Left renal cortex interstitium (tissue), 4 donors: ENCODE measurements around the gene COPS4. TPM values are rescaled to one million over a fixed set of nuclear protein-coding genes. Genes with fewer than 3 reads are reported as not detected.
"Not testable (repeated sequence)": the region's sequence is repeated elsewhere in the genome, so short reads cannot be mapped to it uniquely, and the experiment has no call there.

Source experiments
- DNase-seq, 4 donors: peaks; one replicate each; pipeline ENCODE4 v3.0.0-alpha.2; 2013; ENCODE audit warnings: low read depth in 4 of 4, low spot score in 2 of 4, missing footprints in 1 of 4
- polyA plus RNA-seq, 4 donors: library from polyadenylated mRNA; unstranded; fragments of 120-200 nt; gene quantifications; one replicate each; pipeline ENCODE4 v1.2.1, GENCODE V29; 2013; ENCODE audit not compliant: insufficient read length in 4 of 4

The COPS4 gene
- polyA plus RNA-seq, 4 donors: 70.1 to 99.0 (median 81.9) TPM

DNA sequence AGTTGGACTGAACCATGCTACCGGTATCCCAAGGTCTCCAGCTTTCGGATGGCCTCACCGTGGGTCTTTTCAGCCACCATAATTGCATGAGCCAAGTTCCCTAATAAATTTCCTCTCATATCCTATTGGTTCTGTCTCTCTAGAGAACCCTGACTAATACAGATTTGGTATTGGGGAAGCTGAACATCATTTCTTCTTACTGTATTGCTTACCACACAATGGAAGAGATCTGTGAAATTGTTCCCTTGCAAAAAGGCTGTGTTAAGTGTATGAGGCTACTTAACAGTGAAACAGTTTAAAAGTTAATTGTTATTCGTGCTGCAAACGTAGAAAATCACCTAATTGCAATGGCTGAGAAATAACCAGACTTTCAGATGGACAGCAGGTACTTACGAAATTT, 45.6 kb downstream of the COPS4 start:
- no peak for DNase-seq

DNA sequence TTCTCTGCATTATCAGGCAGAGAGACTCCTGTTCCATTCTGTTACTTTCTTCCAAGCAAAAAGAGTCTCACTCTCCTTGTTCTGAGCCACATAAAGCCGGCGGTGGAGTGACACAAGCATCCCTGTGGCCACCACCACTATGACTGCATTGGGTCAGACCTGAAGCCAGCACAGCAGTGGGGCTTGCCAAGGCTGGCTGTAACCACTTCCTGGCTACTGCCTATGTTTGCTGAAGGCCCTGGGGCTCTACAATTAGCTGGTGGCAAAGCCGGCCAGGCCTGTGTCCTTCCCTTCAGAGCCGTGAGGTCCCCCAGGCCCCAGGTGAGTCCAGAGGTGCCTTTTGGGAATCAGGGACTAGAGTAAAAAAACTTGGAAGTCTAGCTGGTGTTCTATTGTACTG, 47.8 kb downstream of the COPS4 start:
- no peak for DNase-seq

DNA sequence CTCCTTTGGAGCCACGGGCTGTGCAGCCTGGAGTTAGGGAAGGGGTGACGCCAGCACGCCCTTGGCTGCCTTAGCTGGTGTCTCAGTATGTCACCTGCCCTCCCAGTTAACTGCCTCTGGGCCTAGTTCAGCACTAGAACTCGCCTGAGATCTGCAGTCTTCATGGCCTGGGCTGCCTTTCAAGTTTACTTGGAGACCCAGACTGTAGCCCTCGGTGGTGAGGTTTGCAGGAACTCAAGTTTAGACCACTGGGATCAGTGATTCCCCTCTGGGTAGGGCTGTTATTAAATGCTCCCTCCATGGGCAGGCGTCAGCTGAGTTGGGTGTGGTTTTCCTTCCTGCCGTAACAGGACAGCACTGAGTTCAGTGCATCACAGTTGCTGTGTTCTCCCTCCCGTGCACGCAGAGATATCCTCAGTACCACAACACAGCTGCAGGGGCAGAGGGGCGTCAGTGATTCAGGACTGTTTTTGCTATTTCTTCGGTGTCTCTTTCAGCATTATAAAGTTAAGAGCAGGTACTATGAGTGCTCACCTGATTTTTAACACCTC, 49.0 kb downstream of the COPS4 start:
- no peak for DNase-seq

DNA sequence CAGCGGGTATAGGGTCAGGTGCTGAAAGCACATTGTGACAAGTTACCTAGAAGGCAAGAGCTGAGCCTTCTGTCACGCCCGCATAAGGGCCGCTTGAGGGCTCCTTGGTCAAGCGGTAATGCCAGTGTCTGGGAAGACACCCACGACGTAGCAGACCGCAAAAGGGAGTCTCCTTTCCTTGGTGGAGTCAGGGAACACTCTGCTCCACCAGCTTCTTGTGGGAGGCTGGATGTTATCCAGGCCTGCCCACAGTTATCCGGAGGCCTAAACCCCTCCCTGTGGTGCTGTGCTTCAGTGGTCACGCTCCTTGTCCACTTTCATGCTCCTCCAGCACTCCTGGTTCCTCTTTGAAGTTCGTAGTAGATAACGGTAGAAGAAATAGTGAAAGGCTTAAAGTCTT, 50.0 kb downstream of the COPS4 start:
- DNase-seq: not testable (repeated sequence)

DNA sequence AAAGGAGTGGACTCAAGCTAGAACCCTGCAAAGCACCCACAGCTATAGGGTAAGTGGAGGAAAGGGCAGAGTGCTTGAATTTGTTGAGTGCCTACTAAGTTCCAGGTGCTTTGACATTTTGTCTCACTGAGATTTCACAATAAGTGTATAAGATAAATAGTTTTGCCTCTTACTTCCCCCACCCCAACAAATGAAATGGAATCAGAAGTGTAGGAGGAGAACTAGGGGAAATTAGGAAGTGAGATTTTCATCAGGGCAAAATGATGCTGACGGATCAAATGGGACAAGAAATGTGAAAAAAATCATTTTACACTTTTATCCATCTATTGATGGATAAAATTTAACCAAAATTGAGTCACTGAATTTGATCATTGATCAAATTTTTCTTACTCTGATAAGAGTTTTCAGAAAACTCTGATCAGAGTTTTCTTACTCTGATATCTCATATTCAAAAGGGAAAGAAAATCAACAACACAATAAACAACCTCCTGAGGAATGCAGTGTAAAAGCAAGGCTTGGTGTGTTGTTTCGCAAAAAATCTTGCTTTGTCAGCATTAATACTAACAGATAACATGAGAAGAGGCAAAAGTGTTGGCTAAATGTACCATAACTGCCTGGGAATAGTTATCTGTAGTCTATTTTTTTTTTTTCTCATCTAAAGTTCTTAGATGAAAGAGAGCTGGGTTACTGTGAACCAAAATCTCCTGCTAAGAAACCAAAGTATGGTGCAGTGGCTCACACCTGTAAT, 54.6 kb downstream of the COPS4 start:
- no peak for DNase-seq

DNA sequence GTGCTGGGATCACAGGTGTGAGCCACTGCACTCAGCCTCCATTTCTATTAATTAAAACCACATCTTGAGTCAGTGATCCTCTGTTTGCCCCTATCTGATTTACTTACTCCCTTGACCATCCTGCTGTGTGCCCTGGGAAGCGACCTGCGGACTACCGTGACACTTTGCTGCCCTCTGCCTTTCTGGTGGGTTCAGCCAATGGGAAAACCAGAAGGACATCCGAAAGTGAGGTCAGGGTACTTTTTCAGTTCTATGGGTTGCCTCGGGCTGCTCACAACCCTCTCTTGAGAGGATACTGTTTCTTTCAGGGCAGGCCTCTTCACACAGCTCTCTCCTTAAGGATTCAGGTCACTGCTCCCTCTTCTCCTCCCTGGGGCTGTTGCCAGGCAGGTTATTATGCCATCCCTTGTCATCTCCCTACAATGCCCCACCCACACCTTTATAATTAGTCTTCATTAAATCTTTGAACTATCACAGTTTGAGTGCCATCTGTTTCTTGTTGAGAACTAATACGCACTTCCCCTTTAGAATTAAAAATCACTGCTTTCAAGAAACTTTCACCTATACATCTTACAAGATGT, 58.2 kb downstream of the COPS4 start:
- no peak for DNase-seq

DNA sequence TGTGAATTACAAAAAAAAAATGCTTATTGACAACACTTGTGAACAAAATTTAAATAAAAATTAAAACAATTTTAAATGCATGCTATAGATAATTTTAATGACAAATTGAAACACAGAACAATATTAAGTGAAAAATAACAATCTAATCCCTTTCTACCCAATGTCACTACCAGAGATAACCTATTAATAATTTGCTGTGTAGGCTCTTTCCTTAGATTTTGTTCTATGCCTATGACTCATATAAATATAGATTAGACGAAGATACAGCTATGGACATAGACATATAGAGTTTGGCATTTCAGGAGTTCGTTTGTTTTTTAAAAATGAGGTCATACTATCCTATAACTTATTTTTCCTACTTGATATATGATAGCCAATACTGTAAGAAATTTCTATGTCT, 61.4 kb downstream of the COPS4 start:
- no peak for DNase-seq

DNA sequence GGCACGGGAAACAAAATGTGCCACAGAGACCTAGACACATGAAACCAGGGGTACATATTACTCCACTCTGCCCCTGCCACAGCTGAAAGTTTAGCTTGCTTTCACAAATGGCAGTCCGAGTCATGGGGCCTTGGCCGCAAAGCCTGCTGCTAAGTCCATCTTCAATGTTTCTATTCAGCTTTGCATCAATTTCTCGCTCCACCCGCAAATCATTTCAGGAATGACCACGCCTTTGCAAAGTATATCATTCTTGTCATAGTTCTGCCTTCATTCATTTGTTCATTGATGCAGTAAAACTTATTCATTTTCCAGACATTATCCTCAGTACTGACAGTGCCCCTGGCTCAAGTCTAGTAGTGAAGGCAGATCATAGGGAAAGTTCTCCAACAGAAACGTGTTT, 70.0 kb downstream of the COPS4 start:
- DNase-seq: no peak

DNA sequence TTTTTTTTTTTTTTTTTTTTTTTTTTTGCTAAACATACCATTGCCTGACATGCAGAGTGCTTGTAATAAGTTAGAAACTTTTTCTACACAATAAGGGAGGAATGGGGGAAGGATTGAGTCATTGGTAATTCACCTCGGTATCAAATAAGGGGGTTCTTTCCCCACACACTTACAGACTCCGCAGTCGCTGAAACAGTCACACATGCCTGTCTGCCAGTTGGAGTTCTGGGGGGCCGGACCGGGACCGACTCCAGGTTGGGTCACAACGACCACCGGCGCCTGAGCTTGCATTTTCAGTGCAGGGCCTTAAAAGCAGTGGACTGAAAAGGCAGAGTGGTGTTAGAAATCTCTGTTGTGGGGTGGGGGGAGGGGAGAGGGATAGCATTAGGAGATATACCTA, 72.6 kb downstream of the COPS4 start:
- DNase-seq: no peak

DNA sequence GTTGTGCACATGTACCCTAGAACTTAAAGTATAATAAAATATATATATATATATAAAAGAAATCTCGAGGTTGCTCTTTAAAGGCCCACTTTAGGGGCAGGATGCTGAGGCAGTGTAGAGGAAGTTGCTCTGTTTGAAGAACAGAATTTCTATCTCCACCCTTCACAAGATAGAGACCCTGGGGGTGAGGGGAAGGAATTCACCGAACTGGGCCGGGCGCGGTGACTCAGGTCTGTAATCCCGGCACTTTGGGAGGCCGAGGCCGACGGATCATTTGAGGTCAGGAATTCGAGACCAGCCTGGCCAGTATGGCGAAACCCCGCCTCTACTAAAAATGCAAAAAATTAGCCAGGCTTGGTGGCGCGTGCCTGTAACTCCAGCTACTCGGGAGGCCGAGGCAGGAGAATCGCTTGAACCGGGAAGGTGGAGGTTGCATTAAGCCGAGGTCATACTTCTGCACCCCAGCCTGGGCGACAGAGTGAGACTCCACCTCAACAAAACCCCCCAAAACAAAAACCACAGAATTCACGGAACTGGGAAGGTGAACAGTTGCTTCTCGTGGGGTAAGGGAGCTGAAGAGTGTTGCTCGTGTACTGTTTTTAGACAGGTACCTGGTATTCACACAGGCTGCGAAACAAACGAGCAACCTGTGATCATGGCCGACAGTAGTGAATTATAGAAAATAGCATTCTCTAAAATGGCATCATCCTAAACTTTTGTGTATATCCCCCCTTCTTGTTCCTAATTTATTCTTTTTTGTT, 73.3 kb downstream of the COPS4 start:
- DNase-seq: no peak

DNA sequence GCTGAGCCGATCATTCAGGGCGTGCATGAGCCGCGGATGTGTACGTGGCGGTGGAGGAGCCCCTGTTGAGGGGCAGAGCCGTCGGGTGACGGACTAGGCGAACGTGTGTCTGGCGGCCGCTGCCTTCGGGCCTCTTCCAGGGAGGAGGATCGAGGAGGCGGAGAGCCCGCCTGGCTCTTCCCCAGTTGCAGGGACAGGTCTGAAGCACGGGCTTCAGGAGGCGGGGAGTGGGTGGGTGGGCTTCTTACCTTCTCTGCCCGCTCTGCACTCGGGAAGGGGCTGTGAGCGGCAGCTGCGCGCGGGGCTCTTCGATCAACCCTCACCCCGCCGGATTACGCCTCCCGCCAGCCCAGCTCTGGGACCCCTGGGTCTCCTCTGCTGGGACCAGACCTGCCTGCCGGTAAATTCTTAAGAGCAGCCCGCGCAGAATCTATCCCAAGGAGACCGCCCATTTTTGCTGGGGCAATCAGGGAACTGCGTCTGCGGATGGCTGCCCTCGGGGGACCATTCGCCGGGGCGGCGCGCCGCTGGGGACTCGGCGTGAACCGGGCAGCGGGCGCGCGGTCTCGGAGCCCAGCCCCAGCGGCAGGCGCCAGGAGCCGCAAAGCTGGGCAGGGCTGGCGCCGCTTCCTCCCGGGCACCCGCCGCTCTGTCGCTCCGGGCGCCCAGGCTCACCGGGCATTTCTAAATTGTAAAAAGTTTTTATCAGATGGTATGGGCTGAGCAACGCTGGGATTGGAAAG, 74.7 kb downstream of the COPS4 start:
- DNase-seq: peak; percentile 11 to 29 (median 26)

DNA sequence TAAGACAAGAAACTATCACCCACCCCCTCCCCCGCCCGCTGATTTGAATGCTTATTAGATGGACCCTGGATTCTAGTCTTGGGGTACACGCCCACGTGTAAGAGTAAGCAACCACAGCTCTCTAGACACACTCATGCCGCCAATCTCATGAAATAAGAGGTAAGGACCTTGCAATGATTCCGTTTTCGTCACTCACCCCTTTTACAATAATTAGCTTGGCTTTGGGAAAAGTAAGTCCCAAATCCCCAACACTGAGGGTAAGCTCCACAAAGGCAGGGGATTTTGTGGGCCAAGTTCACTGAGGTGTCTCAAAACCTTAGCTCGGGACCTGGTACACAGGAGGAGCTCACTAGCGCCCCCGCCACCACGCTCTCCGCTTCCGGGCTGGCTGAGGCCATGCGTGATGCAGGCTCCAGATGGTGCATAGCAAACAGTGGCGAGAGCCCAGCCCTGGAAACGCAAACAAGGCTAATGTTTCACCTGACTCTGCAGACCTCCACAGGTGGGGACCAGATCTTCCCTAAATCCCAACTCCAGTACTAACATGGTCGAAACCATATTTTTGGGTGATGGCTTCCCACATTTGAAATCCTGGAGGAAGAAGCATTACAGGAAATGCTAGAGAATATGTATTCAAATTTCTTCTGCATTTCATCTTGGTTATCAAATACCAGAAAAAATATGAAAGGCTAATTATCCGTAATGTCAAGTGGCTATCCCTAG, 75.4 kb downstream of the COPS4 start:
- DNase-seq: peak; percentile 69 to 81 (median 72)

DNA sequence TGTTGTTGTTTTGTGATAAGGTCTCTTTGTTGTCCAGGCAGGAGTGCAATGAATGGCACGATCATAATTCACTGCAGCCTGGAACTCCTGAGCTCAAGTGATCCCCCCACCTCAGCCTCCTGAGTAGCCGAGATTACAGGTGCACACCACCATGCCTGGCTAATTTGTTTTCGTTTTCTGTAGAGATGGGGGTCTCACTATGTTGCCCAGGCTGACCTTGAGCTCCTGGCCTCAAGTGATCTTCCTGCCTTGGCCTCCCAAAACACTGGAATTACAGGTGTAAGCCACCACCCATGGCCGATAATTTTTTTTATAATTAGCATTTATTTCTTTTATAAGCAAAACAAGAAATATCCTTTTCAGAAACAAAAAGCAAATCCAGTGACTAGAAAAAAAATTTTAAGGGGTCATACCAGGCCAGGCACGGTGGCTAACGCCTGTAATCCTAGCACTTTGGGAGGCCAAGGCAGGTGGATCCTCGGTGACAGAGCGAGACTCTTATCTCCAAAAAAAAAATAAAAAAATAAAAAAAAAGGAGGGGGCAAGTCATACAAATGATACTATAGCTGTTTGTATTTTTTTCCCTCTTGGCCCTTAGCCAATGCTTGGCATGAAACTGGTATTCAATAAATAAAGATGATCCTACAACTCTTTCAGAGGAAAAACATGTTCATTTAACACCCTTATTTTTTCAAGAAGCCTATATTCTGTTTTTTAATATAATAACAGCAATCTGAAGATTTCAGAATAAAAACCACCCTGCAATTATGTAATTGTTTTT, 76.2 kb downstream of the COPS4 start:
- DNase-seq: no peak

DNA sequence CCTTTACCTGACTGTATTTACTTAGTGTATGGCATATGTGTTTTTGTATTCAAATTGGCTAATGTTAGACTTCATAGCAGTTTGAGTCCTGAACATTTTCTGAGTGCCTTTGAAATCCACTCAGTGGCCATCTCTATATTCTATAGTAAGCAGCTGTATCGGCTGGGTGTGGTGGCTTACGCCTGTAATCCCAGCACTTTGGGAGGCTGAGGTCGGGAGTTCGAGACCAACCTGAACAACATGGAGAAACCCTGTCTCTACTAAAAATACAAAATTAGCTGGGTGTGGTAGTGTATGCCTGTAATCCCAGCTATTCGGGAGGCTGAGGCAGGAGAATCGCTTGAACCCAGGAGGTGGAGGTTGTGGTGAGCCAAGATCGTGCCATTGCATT, 76.8 kb downstream of the COPS4 start:
- DNase-seq: not testable (repeated sequence)

DNA sequence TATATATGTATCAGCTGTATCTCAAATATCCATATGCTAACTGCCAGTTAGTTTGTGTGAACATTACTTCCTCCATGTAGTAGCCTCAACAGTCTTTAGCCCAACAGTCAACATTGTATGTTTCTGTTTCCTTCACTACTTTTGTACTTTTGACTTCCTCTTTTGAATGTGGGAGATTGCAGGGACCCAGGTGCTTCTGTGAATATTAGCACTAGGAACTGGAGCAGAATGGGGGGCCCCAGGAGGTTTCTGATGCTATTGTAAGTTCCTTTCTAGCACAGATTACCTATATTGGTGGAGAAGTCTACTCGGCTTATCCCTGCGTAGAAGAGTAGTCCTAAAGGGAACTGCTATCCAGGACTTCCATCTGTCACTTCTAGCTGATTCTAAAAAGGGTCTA, 77.2 kb downstream of the COPS4 start:
- no peak for DNase-seq

DNA sequence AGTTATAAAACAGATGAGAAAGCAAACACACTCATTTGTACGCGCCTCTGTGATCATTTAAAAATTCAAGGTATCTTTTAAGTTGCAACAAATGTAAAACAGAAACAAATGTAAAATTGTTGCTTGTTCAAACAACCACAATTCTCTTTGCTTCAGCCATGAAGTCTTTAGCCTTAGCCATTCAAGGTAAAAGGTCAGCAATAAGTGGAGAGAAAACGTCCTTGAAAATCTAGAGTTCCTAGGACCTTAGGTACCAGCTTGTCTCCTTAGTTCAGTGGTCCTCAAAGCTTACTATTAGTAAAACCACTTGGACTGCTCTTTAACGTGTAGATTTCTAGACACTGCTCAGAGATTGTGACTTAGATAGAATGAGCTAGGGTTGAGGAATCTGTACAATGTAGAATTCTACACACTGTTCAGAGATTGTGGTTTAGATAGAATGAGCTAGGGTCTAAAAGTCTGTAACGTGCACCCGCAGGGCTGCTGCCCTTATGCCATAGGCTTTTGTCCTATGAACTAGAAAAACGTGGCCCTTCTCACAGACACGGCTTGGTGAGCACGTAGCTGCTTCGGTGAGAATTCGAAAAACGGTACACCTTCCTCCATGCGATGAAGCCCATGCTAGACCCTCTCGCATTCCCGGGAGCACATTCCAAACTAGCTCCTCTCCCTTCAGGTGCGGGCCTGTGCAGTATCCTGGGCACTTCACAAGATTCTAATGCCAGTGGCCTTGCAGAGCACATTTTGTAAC, 77.9 kb downstream of the COPS4 start:
- no peak for DNase-seq

DNA sequence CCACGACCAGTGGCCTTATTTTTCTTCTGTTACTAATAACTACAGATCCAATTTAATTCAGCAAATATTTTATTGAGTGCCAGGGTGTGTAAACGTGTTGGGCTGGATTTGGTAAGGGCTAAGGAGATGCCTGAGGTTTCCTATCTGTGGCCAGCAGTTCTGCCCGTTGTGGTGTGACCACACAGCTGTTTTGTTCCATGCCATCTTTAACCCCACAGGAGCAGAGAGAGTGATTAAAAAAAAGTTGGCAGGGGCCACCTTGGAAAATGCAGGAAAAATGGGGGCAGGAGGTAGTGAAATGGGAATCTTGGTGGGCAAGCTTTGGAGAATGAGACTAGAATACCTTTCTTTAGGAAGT, 78.4 kb downstream of the COPS4 start:
- DNase-seq: no peak

DNA sequence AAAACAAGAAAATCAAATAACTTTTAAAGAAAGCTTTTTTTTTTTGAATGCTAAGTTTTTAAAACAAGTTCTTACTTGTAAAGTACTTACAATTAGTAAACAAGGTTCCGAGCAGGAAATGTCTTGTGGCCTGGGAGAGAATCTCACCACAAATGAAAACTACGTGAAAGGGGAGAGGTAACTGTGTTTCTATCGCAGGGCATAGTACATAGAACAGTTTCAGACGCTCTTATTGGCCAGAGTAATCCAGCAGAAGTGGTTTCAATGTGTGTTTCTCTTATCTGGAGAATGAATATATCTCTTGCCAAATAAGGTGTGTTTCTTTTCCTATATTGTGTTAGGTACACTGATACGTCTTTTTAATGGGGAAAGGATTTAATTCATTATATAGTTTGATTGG, 79.6 kb downstream of the COPS4 start, which contains the start of gene PLAC8:
TSS of gene PLAC8 (minus strand) at position 154 of the 400 bp plus-strand sequence. CDS start 6,808 bp downstream, outside the sequence.
- no peak for DNase-seq

DNA sequence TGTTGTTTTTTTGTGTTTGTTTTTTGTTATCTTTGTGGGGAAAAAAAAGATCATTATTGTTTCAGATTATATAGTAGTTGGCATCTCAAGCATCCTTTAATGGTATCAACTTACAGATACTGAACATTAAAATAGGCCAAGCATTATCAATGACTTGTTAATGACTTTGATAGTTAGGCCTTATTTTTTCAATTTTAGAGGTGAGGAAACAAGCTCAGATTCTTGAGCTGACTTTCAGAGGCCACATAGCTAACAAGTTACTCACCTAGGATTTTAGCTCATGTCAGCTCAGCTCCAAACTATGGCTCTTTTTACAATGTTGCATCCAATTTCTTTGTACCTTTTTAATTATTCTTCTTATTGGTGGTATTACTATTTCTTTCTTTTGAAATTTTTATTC, 80.0 kb downstream of the COPS4 start:
- DNase-seq: no peak
